ENCODE measurements around the gene CA7. TPM values are rescaled to one million over a fixed set of nuclear protein-coding genes. Genes with fewer than 3 reads are reported as not detected.

CA7 gene
- total RNA-seq, 4 donors from 2014 or later, result not detected

DNA sequence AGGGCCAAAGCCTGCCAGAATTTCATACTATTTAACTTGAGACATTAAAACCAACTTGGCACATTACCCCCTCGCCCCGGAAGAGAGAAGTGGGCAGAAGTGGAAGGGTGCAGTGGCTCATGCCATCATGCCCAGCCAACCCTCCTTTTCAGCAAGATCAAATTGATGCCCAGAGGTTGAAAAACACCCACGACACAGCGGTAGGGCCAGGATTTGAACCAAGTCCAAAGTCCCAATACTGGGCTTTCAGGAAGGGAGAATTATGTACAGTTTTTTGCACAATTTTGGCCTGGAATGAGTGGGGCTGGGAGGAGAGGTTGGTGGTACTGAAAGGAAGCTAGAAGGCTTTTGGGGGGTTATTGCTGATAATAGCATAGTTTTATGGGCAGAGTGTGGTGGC, 47.1 kb downstream of the CA7 start:
- Histone ChIP-seq H3K27ac (no peak overlapping the region), H3K27me3 (no peaks in the 10 kb centered on the region), H3K36me3 (peaks cover 0 to 18% of the 10 kb centered on the region in 2 donors), H3K4me1 (peaks cover 0 to 11% (median 2%) of the 10 kb centered on the region in 3 donors), H3K4me3 (no peak overlapping the region), H3K9me3 (no peaks in the 10 kb centered on the region)
- TF ChIP-seq POLR2A (IDR thresholded peaks at IDR 0.05), result no peak
- no peak for TF ChIP-seq EP300 (IDR thresholded peaks at IDR 0.05)
- TF ChIP-seq, protein P1, sequence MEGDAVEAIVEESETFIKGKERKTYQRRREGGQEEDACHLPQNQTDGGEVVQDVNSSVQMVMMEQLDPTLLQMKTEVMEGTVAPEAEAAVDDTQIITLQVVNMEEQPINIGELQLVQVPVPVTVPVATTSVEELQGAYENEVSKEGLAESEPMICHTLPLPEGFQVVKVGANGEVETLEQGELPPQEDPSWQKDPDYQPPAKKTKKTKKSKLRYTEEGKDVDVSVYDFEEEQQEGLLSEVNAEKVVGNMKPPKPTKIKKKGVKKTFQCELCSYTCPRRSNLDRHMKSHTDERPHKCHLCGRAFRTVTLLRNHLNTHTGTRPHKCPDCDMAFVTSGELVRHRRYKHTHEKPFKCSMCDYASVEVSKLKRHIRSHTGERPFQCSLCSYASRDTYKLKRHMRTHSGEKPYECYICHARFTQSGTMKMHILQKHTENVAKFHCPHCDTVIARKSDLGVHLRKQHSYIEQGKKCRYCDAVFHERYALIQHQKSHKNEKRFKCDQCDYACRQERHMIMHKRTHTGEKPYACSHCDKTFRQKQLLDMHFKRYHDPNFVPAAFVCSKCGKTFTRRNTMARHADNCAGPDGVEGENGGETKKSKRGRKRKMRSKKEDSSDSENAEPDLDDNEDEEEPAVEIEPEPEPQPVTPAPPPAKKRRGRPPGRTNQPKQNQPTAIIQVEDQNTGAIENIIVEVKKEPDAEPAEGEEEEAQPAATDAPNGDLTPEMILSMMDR (IDR thresholded peaks at IDR 0.05), result no peak
- TF ChIP-seq POLR2AphosphoS5 (IDR thresholded peaks at IDR 0.05), result no peak
- ATAC-seq, result no peak
- 82 to 84% methylated on average over 3 of the region's 4 CpGs for WGBS, 2 donors (ENCODE audit: low coverage in 1 of 2)

- TF ChIP-seq POLR2AphosphoS5 (IDR thresholded peaks at IDR 0.05), result no peak
- TF ChIP-seq, protein P1 (IDR thresholded peaks at IDR 0.05), result no peak
- no peak for TF ChIP-seq EP300 (IDR thresholded peaks at IDR 0.05)
- no peak for TF ChIP-seq POLR2A (IDR thresholded peaks at IDR 0.05)
- peaks cover 0 to 12% (median 2%) of the 10 kb centered on the region in 3 donors for H3K4me1 ChIP-seq
- no peak overlapping the region for H3K4me3 ChIP-seq
- peaks cover 0 to 14% of the 10 kb centered on the region in 2 donors for H3K36me3 ChIP-seq
- H3K27me3 ChIP-seq, result no peaks in the 10 kb centered on the region
- 82 to 97% methylated on average over 4 to 6 of the region's 6 CpGs for WGBS, 2 donors (ENCODE audit: low coverage in 1 of 2)
- no peak overlapping the region for H3K27ac ChIP-seq
- ATAC-seq, result no peak
- no peaks in the 10 kb centered on the region for H3K9me3 ChIP-seq
Measured at GRCh38 chr16:66891797-66892196, 47.6 kb downstream of the CA7 start.

- WGBS, 2 donors (ENCODE audit: low coverage in 1 of 2), result 77% methylated on average over 2 of the region's 2 CpGs; no CpG with 5 or more reads in 1 of the 2 donors
- Histone ChIP-seq H3K27me3 (no peaks in the 10 kb centered on the region), H3K4me3 (no peak overlapping the region), H3K36me3 (peaks cover 0 to 5% of the 10 kb centered on the region in 2 donors), H3K4me1 (peaks cover 6 to 34% (median 8%) of the 10 kb centered on the region in 3 donors), H3K27ac (no peak overlapping the region), H3K9me3 (no peaks in the 10 kb centered on the region)
- TF ChIP-seq EP300 (IDR thresholded peaks at IDR 0.05) (no peak), POLR2A (IDR thresholded peaks at IDR 0.05) (no peak), POLR2AphosphoS5 (IDR thresholded peaks at IDR 0.05) (no peak)
- TF ChIP-seq, protein P1 (IDR thresholded peaks at IDR 0.05), result no peak
- no peak for ATAC-seq
Measured at GRCh38 chr16:66894055-66894454, 49.8 kb downstream of the CA7 start.

DNA sequence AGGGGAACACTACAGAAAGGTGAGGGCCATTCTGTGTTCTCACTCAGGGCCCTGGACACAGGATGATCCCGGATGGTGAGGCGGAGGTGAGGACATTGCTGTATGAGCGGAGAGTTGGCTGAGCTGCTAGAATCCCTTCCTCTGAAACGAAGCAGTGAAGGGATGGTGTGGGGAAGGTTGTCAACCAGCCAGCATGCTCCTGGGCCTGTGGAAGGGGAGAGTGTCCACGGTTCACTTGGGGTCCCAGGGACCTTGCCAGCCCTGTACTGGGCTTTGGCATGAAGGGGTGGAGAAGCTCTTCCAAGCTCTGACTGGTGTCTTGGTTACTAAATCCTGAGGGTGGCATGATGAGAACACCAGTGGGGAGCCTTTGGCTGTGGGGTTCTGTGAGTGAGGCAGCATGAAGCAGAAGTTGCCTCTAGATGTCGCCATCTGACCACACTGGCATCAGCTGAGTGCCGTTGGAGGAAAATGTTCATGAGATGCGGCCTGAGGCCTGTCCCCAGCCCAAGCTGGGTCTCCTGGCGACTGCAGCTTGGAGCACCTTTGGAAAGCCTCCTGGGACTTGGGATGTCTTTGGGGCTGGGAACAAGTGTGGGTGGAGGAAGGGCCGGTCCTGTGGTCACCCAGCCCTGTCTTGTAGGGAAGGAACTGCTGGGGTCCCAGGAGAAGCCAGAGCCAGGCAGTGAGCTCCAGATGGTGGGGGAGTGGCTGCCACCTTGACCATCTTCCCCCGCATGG, 50.9 kb downstream of the CA7 start:
- peaks cover 14 to 45% (median 18%) of the 10 kb centered on the region in 3 donors for H3K4me1 ChIP-seq
- ATAC-seq, result peak; percentile 68
- no peak for TF ChIP-seq EP300 (IDR thresholded peaks at IDR 0.05)
- TF ChIP-seq, protein P1 (IDR thresholded peaks at IDR 0.05), result peak; percentile 77 to 93 (median 83)
- WGBS, 2 donors (ENCODE audit: low coverage in 1 of 2), result 27 to 51% methylated on average over 6 to 10 of the region's 11 CpGs
- no peak overlapping the region for H3K4me3 ChIP-seq
- H3K27me3 ChIP-seq, result no peaks in the 10 kb centered on the region
- H3K36me3 ChIP-seq, result peaks cover 0 to 5% of the 10 kb centered on the region in 2 donors
- no peaks in the 10 kb centered on the region for H3K9me3 ChIP-seq
- H3K27ac ChIP-seq, result peak overlapping the region in 3 of 4 donors; percentile 31 to 93 (median 38)

DNA sequence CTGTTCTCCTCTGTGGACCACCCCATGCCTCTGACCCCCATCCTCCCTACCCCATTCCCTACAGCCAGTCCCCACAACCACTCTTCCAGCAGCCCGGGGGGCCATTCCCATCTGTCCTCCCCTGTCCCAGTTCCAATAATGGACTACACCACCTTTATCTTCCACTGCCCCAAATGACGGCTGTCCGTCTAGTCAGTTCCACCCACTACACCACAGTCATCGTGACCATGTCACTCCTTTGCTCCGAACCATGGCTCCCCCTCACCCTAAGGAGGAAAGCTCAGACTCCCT, 51.4 kb downstream of the CA7 start:
- no peak for TF ChIP-seq EP300 (IDR thresholded peaks at IDR 0.05)
- TF ChIP-seq, protein P1 (IDR thresholded peaks at IDR 0.05), result no peak
- TF ChIP-seq POLR2A (IDR thresholded peaks at IDR 0.05), result no peak
- TF ChIP-seq POLR2AphosphoS5 (IDR thresholded peaks at IDR 0.05), result no peak
- Histone ChIP-seq H3K9me3 (no peaks in the 10 kb centered on the region), H3K4me1 (peaks cover 19 to 50% (median 23%) of the 10 kb centered on the region in 3 donors), H3K4me3 (no peak overlapping the region), H3K36me3 (peaks cover 0 to 5% of the 10 kb centered on the region in 2 donors), H3K27me3 (no peaks in the 10 kb centered on the region), H3K27ac (peak overlapping the region in 3 of 4 donors; percentile 31 to 93 (median 38))
- WGBS, 2 donors (ENCODE audit: low coverage in 1 of 2), result 83 to 94% methylated on average over 3 to 5 of the region's 5 CpGs
- ATAC-seq, result no peak
